HG03457 (cell line): Measurements from ENCODE around the gene FRMD4B.

Source experiments
- ATAC-seq: cut with Tn5 transposase; IDR thresholded peaks from one replicate; pipeline ENCODE4 v1.9.1; 2021; ENCODE audit warnings: moderate number of reproducible peaks; ENCODE audit not compliant: unreplicated experiment

Gene FRMD4B

GRCh38 chr3:69180869-69181591 is 204.9 kb downstream of the FRMD4B start:
- ATAC-seq = no peak

- no peak for ATAC-seq
Observed at GRCh38 chr3:69179740-69180372, 206.0 kb downstream of the FRMD4B start.

- no peak for ATAC-seq
Observed at GRCh38 chr3:69178838-69179739, 206.8 kb downstream of the FRMD4B start.

- ATAC-seq = no peak
Observed at GRCh38 chr3:69178082-69178481, 207.8 kb downstream of the FRMD4B start.

- no peak for ATAC-seq
Observed at GRCh38 chr3:69174871-69175737, 210.8 kb downstream of the FRMD4B start.

GRCh38 chr3:69174445-69174844 is 211.4 kb downstream of the FRMD4B start:
- ATAC-seq = no peak

GRCh38 chr3:69172058-69172457 is 213.8 kb downstream of the FRMD4B start:
- ATAC-seq = no peak

GRCh38 chr3:69166446-69166845 is 219.4 kb downstream of the FRMD4B start:
- ATAC-seq = no peak

GRCh38 chr3:69165744-69166143 is 220.1 kb downstream of the FRMD4B start:
- ATAC-seq = no peak

- ATAC-seq = no peak
Observed at GRCh38 chr3:69164296-69164695, 221.6 kb downstream of the FRMD4B start.

- no peak for ATAC-seq
Observed at GRCh38 chr3:69162308-69162980, 223.4 kb downstream of the FRMD4B start.

GRCh38 chr3:69161587-69162307 is 224.1 kb downstream of the FRMD4B start:
- ATAC-seq = no peak

- no peak for ATAC-seq
Observed at GRCh38 chr3:69160525-69160924, 225.4 kb downstream of the FRMD4B start.

- ATAC-seq = no peak
Observed at GRCh38 chr3:69160107-69160506, 225.8 kb downstream of the FRMD4B start.

GRCh38 chr3:69149586-69149985 is 236.3 kb downstream of the FRMD4B start:
- ATAC-seq = no peak

GRCh38 chr3:69145688-69146087 is 240.2 kb downstream of the FRMD4B start:
- no peak for ATAC-seq

GRCh38 chr3:69144631-69145245 is 241.2 kb downstream of the FRMD4B start:
- no peak for ATAC-seq

GRCh38 chr3:69143612-69144011 is 242.3 kb downstream of the FRMD4B start:
- no peak for ATAC-seq
